GM06990 (cell line): Measurements from ENCODE around the gene TNIP2.
A peak's percentile ranks its signal among the peaks of the same experiment; 100 is the strongest.
"Not testable (repeated sequence)": the region's sequence is repeated elsewhere in the genome, so short reads cannot be mapped to it uniquely, and the experiment has no call there.

ENCODE experiments used
- DNase-seq: peaks from one replicate; pipeline ENCODE4 v3.0.0-alpha.2; 2011; ENCODE audit not compliant: insufficient read length; ENCODE audit errors: extremely low read depth
- H3K27me3 ChIP-seq: replicated peaks from 2 replicates; pipeline ENCODE4 v1.6.0; 2011; ENCODE audit warnings: low read length; ENCODE audit not compliant: control insufficient read depth, insufficient read depth
- H3K36me3 ChIP-seq: 2 replicates; pipeline ENCODE4 v1.5.1; 2011; ENCODE audit warnings: low read length; ENCODE audit not compliant: control insufficient read depth, insufficient read depth
- H3K4me3 ChIP-seq: replicated peaks from 2 replicates; pipeline ENCODE4 v1.5.1; 2011; ENCODE audit warnings: low read depth, mild to moderate bottlenecking, control low read depth, low read length
- CTCF ChIP-seq: IDR thresholded peaks from 2 replicates; pipeline ENCODE4 v1.5.1; 2011; ENCODE audit warnings: low read length, control low read depth, mild to moderate bottlenecking, inconsistent platforms; ENCODE audit not compliant: insufficient read depth, poor library complexity, severe bottlenecking

TNIP2 gene

DNA sequence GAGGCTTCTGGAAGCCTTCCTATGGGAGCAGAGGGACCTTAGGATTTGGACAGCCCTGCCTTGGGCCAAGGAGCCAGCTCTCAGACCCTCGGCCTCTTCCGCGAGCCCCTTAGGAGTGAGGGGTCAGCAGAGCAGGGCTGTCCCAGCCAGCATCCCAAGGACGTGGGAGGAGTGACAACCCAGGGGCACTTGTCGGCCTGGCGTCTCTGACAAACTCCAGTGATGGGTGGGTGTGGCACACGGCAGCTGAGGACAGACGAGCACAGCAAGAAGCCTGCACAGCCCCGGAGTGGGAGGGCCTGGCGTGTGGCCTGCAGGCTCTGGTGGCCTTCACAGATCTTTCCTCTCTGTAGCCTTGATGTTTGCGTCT lies 11.6 kb upstream of the TNIP2 start:
- H3K36me3 ChIP-seq: no peaks in the 10 kb centered on the region
- no peak overlapping the region for H3K4me3 ChIP-seq
- DNase-seq: no peak
- no peaks in the 10 kb centered on the region for H3K27me3 ChIP-seq
- TF ChIP-seq CTCF: no peak

GRCh38 chr4:2767046-2767704 lies 11.0 kb upstream of the TNIP2 start:
- Histone ChIP-seq H3K36me3 (no peaks in the 10 kb centered on the region), H3K27me3 (no peaks in the 10 kb centered on the region), H3K4me3 (no peak overlapping the region)
- TF ChIP-seq CTCF: no peak
- no peak for DNase-seq

DNA sequence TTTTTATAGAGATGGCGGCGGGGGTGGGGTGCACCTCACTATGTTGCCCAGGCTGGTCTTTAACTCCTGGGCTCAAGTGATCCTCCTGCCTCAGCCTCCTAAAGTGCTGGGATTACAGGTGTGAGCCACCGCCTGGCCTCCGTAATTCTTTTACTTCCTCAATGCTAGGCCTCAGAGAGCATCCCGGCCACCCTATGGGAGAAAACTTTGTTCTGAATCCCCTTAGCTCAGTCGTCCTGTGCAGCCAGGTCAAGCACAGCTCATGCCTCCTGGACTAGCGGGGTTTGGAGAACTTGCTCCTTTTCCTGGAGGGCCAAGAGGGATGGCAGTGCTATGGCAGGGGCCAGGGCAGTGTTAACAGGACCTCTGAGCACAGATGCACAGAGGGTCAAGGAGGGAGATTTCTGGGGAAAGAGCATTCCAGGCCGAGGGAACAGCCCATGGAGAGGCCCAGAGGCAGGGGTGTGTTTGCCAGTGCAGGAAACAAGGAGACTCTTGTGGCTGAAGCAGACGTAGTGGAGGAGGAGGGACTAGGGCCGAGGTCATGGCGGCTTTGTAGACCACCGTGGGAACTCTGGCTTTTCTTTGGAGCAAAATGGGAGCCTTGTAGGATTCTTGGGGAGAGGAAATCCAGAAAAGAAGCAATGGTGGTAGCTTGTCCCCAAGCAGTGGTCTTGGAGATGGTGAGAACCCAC lies 9.8 kb upstream of the TNIP2 start:
- H3K27me3 ChIP-seq: no peaks in the 10 kb centered on the region
- no peak for TF ChIP-seq CTCF
- no peaks in the 10 kb centered on the region for H3K36me3 ChIP-seq
- DNase-seq: no peak
- H3K4me3 ChIP-seq: no peak overlapping the region

DNA sequence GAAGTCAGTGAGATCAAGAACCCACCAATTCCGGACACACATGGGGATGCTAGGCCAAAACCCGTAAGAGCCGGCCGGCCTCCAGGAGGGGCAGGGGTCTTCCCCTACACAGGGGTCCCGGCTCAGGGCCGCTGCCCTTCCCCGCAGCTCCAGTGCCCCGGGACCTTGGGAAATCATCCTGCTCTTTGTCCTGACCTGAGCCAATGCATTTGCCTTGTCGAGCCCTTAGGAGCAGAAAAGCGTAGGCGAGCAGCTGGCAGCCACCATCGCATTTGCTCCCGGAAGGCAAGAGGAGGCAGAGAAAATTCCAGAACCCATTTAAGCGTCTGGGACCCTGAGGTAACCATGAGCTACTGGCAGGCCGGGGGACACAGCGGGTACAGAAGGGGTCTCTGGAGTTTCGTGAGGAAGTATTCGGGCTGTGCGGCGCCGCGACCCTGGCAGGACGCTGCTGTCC lies 7.4 kb upstream of the TNIP2 start:
- H3K27me3 ChIP-seq: no peaks in the 10 kb centered on the region
- H3K4me3 ChIP-seq: peak overlapping the region; percentile 55
- no peak for DNase-seq
- TF ChIP-seq CTCF: no peak
- no peaks in the 10 kb centered on the region for H3K36me3 ChIP-seq

DNA sequence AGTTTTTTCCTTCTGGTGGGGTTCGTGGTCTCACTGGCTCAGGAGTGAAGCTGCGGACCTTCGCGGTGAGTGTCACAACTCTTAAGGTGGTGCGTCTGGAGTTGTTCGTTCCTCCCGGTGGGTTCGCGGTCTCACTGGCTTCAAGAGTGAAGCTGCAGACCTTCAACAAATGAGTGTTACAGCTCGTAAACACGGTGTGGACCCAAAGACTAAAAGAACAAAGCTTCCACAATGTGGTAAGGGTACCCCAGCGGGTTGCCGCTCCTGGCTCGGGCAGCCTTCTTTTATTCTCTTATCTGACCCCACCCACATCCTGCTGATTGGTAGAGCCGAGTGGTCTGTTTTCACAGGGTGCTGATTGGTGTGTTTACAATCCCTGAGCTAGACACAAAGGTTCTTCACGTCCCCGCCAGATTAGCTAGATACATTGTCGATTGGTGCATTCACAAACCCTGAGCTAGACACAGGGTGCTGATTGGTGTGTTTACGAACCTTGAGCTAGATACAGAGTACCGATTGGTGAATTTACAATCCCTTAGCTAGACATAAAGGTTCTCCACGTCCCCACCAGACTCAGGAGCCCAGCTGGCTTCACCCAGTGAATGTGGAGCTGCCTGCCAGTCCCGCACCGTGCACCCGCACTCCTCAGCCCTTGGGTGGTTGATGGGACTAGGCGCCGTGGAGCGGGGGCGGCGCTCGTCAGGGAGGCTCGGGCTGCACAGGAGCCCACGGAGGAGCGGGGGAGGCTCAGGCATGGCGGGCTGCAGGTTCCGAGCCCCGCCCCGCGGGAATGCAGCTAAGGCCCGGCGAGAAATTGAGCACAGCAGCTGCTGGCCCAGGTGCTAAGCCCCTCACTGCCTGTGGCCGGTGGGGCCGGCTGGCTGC lies 6.6 kb upstream of the TNIP2 start:
- DNase-seq, H3K27me3 ChIP-seq, H3K36me3 ChIP-seq, H3K4me3 ChIP-seq: not testable (repeated sequence)

GRCh38 chr4:2762048-2762447 lies 5.9 kb upstream of the TNIP2 start:
- TF ChIP-seq CTCF: no peak
- Histone ChIP-seq H3K4me3 (no peak overlapping the region), H3K36me3 (no peaks in the 10 kb centered on the region), H3K27me3 (no peaks in the 10 kb centered on the region)
- DNase-seq: no peak
